Hematopoietic multipotent progenitor cell treated with erythropoietin and hydrocortisone succinate and interleukin-3 and kit ligand, for 6 days (in vitro differentiated cells): Measurements from ENCODE around the gene ZDHHC11.
"Not testable (repeated sequence)": the region's sequence is repeated elsewhere in the genome, so short reads cannot be mapped to it uniquely, and the experiment has no call there.

Experiments
- DNase-seq: peaks from one replicate; pipeline ENCODE4 v3.0.0-alpha.2; 2015

Gene ZDHHC11

DNA sequence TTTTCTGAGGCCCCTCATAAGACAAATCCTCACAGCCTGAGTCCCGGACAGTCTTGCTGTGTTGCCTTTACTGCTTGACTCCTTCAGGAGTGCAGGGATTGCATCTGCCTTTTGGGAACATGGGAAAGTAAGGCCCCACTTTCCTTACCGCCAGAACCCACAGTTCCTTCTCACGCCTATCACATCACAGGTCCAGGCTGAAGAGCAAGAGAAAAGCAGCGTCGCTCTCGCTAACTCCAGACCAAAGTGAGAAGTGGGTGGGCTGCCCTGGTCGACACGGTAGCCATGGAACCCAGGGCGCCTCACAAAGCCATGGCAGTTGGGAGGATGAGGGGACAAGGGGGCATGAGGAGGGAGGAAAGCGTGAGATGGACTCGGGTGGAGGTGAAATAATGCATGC lies 7.9 kb upstream of the ZDHHC11 start:
- no peak for DNase-seq

DNA sequence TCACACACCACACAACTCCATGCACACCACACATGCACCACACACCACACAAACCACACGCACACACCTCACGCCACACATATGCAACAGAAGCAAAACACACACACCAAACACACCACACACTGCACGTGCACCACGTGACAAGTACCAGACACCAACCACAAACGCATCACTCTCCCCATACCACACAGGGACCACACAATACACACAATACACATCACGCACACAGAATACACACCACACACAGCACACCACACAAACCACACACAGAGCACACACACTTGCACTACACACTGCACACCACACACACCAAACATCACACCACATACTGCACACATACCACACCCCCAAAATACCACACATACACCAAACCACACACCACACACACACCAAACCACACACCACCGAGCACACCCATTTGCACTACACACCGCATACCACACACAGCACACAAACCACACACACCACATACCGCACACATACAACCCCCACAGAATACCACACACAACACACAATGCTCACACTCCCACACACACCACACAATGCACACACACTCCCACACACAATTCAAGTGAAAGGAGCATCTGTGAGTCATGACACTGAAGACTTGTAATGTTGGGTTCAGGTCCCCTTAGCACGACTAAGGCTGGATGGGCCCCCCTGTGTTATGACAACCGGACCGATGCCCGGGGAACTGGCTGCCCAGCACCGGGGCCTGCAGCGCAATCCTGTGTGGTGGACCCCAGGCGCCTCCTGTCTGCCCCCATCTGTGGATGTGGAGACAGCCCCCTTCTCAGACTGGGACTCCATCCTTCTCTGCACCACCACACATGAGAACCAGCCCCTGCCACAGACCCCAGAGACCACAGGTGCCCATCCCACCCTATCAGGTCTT lies 6.0 kb upstream of the ZDHHC11 start:
- DNase-seq: no peak

DNA sequence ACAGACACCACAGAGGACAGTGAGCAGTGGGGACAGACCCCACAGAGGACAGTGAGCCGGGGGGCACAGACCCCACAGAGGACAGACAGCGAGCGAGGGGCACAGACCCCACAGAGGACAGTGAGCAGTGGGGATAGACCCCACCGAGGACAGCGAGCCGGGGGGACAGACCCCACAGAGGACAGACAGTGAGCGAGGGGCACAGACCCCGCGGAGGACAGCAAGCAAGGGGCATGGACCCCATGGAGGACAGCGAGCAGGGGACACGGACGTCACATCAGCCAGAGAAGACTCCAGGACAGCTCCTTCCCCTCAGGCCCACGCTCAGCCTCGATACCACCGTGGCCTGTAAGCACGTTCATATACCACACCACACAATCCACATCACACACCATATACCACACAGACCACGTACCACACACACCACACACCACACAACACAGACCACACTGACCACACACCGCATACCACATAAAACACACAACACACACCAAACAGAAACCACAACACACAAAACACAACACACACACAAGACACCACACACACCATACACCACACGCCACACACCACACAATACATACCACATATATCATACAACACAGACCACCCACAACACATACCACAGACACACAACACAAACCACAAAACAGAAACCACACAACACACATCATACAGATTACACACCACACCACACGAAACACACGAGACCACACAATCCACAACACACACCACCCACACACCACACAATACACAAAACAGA lies 5.2 kb upstream of the ZDHHC11 start:
- DNase-seq: peak; percentile 16

DNA sequence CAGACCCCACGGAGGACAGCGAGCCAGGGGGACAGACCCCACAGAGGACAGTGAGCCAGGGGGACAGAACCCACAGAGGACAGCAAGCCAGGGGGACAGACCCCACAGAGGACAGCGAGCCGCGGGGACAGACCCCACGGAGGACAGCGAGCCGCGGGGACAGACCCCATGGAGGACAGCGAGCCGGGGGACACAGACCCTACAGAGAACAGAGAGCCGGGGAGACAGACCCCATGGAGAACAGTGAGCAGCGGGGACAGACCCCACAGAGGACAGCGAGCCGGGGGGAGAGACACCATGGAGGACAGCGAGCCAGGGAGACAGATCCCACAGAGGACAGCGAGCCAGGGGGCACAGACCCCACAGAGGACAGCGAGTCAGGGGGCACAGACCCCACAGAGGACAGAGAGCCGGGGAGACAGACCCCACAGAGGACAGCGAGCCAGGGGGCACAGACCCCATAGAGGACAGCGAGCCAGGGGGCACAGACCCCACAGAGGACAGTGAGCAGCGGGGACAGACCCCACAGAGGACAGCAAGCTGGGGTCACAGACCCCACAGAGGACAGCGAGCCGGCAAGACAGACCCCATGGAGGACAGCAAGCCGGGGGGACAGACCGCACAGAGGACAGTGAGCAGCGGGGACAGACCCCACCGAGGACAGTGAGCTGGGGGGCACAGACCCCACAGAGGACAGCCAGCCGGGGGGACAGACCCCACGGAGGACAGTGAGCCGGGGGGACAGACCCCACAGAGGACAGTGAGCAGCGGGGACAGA lies 4.4 kb upstream of the ZDHHC11 start:
- no peak for DNase-seq

- DNase-seq: no peak
These were observed 3.4 kb upstream of the ZDHHC11 start for GRCh38 chr5:854217-854616.

- DNase-seq: not testable (repeated sequence)
These were observed 2.8 kb upstream of the ZDHHC11 start for GRCh38 chr5:853416-854090.

DNA sequence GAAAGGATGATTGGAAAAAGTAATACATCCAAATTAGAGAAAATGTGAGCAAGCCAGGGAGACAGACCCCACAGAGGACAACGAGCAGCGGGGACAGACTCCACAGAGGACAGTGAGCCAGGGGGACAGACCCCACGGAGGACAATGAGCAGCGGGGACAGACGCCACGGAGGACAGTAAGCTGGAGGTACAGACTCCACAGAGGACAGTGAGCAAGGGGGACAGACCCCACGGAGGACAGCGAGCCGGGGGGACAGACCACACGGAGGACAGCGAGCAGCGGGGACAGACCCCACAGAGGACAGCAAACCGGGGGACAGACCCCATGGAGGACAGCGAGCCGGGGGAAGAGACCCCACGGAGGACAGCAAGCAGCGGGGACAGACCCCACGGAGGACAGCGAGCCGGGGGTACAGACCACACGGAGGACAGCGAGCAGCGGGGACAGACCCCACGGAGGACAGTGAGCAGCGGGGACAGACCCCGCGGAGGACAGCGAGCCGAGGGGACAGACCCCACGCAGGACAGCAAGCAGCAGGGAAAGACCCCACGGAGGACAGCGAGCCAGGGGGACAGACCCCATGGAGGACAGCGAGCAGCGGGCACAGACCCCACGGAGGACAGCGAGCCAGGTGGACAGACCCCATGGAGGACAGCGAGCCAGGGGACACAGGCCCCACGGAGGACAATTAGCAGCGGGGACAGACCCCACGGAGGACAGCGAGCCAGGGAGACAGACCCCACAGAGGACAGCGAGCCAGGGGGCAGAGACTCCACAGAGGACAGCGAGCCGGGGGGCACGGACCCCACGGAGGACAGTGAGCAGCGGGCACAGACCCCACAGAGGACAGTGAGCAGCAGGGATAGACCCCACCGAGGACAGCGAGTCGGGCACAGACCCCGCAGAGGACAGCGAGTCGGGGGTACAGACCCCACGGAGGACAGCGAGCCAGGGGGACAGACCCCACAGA lies 1.9 kb upstream of the ZDHHC11 start:
- no peak for DNase-seq

DNA sequence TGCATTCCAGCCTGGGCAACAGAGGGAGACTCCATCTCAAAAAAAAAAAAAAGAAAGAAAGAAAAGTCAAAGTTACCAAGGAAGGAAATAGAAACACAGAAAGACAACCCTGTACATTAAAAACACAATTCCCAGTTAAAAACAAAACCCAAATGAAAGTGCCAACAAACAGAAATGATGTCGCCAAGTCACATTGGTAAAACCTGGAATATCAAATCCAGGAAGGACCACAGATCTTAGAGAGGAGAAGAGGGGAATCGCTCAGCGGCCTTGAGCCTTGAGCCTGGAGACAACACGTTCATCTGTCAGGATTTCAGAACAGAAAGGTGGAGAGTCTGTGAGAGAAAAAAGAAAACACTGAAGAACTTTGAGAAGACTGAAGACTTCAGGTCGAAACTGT lies 1.2 kb upstream of the ZDHHC11 start:
- DNase-seq: no peak

DNA sequence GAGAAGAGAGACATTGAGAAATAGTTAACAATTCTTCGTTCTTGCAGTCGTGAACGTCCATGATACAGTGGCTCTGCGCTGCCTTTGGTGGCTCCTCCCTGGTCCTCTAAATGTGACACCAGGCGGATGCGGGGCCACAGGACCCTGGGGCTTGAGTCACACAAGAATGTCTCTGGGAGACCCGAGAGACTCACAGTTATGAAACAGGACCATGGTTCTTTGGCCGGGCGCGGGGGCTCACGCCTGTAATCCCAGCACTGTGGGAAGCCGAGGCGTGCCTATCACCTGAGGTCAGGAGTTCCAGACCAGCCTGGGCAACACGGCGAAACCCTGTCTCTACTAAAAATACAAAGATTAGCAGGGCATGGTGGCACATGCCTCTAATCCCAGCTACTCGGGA lies 767 bp upstream of the ZDHHC11 start:
- no peak for DNase-seq

DNA sequence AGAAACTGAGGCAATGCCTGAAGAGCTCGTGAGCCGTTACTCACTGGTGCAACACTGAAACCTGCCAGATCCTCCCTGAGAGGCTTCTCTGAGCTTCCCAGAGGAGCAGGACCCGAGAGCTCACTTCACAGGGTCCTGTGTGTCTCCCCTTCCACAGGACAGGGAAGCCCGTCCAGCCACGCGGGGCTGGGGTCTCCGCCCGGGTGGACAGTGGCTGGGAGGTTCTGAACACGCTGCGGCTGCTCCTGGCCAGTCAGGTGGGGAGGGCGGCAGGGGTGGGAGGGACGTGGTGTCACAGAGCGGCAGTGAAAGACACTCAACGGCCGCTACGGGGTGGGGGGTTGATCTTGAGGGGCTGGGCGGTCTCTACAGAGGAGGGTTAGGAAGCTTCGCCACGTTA lies 290 bp upstream of the ZDHHC11 start:
- DNase-seq: no peak

- DNase-seq: no peak
These were observed 1.0 kb downstream of the ZDHHC11 start for GRCh38 chr5:849651-850301.

GRCh38 chr5:848671-849111 lies 2.1 kb downstream of the ZDHHC11 start:
- no peak for DNase-seq

DNA sequence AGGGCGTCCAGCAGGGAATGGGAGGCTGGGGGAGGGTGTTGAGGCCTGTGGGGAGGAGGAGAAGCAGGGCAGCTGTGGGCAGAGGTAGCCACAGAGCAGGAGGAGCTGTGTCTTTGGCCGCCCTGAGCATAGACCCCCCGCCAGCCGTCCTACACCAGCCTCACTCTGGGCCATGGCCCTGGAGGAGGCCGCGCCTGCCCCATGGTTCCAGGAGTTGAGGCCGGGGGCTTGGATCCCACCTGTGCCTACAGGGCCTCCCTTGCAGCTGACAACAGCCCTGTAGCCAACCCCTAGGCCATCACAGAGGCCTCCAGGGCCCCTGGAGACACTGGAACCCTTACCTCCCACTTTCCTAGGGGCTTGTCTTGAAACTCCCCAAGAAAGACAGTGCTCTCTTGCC lies 3.0 kb downstream of the ZDHHC11 start:
- DNase-seq: not testable (repeated sequence)

DNA sequence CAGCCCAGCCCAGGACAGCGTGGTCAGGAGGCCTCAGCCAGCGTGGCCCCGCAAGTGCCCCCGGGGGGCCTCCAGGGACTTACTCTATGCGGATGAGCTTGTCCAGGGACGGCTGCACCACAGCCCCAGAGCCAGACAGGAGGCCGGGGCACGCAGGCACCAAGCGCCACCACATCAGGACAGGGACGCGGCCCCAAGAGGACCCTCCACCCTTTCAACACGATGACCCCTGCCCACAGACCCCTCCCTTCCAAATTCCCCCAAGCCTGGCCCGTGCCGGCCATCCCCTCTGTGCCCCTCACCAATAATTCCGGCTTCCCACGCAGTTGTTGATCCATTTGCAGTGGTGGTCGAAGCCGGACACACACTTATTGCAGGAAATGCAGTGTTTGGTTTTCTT lies 3.6 kb downstream of the ZDHHC11 start:
- not testable (repeated sequence) for DNase-seq

DNA sequence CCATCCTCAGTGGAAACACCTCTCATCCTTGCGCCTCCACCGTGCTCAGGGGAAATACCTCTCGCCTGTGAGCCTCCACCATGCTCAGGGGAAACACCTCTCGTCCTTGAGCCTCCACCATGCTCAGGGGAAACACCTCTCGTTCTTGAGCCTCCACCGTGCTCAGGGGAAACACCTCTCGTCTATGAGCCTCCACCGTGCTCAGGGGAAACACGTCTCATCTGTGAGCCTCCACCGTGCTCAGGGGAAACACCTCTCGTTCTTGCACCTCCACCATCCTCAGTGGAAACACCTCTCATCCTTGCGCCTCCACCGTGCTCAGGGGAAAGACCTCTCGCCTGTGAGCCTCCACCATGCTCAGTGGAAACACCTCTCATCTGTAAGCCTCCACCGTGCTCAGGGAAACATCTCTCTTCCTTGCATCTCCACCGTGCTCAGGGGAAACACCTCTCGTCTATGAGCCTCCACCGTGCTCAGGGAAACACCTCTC lies 4.1 kb downstream of the ZDHHC11 start:
- not testable (repeated sequence) for DNase-seq

- not testable (repeated sequence) for DNase-seq
These were observed 4.8 kb downstream of the ZDHHC11 start for GRCh38 chr5:845676-846601.

- not testable (repeated sequence) for DNase-seq
These were observed 5.6 kb downstream of the ZDHHC11 start for GRCh38 chr5:845031-845675.

DNA sequence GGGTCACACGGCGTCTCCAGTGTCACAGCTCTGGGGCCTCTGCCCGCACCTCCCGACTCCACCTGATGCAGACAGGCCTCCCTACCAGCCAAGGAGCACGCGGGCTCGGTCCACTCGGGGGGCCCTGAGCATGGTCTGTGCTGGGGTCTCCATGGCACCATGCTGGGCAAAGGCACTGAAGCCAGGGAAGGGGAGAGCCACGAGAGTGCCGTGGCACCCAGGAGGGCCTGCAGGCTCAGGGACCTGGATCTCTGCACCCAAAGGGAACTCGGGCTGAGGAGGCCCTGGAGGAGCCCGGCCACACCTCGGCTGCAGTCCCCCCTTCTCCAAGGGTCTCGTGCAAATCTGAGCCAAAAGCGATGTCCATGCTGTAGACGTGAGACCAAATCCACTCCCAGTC lies 6.4 kb downstream of the ZDHHC11 start:
- not testable (repeated sequence) for DNase-seq

DNA sequence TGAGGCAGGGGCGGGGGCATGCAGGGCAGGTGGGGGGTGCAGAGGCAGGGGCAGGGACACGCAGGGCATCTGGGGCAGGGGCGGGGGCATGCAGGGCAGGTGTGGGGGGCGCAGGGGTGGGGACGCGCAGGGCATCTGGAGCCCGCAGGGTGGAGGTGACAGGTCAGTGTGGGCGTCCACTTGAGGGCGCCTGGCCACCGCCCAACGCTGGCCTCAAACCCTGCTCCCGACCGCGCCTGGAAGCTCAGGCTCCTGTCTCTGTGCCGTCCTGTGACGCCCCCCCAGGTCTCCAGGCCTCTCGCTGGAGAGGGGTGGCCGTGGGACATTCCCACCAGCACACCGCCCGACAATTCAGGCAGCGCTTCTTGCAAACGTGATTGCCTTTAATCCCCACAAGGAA lies 6.9 kb downstream of the ZDHHC11 start:
- DNase-seq: not testable (repeated sequence)
